NCI-H2029 treated with DMSO at 0.1 percent for 48 hours (cell line): ENCODE data around the gene NOL7.

Experiments
- DNase-seq: peaks from one replicate; lab custom pipeline; 2025; lab: John Stamatoyannopoulos, UW

NOL7 gene

GRCh38 chr6:13614926-13615791, at the start of gene NOL7:
Gene NOL7 (plus strand): TSS chr6:13615335. CDS start chr6:13615359, 24 bp downstream.
- peak; percentile 97 for DNase-seq

GRCh38 chr6:13565921-13566320, 49.2 kb upstream of the NOL7 start:
- DNase-seq = no peak

GRCh38 chr6:13566500-13566899, 48.6 kb upstream of the NOL7 start:
- DNase-seq = no peak

- DNase-seq = no peak
Observed at GRCh38 chr6:13568970-13569369, 46.2 kb upstream of the NOL7 start.

- DNase-seq = no peak
Observed at GRCh38 chr6:13572240-13572639, 42.9 kb upstream of the NOL7 start.

- no peak for DNase-seq
Observed at GRCh38 chr6:13572951-13573654, 42.0 kb upstream of the NOL7 start.

- DNase-seq = no peak
Observed at GRCh38 chr6:13573669-13574110, 41.4 kb upstream of the NOL7 start.

- DNase-seq = peak; percentile 93
Observed at GRCh38 chr6:13574149-13574570, 41.0 kb upstream of the NOL7 start.

GRCh38 chr6:13574571-13575376, 40.4 kb upstream of the NOL7 start, which contains the start of gene SIRT5:
Gene SIRT5 (plus strand): TSS chr6:13574601. CDS start chr6:13584111, 9,510 bp downstream.
- peak; percentile 99 for DNase-seq

- no peak for DNase-seq
Observed at GRCh38 chr6:13575377-13575775, 39.8 kb upstream of the NOL7 start.

- DNase-seq = no peak
Observed at GRCh38 chr6:13576017-13576416, 39.1 kb upstream of the NOL7 start.

GRCh38 chr6:13577926-13578325, 37.2 kb upstream of the NOL7 start:
- DNase-seq = no peak

- DNase-seq = no peak
Observed at GRCh38 chr6:13579911-13580310, 35.2 kb upstream of the NOL7 start.

- DNase-seq = no peak
Observed at GRCh38 chr6:13581700-13582229, 33.4 kb upstream of the NOL7 start.

- DNase-seq = no peak
Observed at GRCh38 chr6:13586603-13587542, 28.3 kb upstream of the NOL7 start.

- DNase-seq = no peak
Observed at GRCh38 chr6:13589801-13590200, 25.3 kb upstream of the NOL7 start.

GRCh38 chr6:13590574-13591153, 24.5 kb upstream of the NOL7 start:
- no peak for DNase-seq

GRCh38 chr6:13591205-13591921, 23.8 kb upstream of the NOL7 start:
- DNase-seq = no peak

- DNase-seq = no peak
Observed at GRCh38 chr6:13593103-13593502, 22.0 kb upstream of the NOL7 start.

- DNase-seq = no peak
Observed at GRCh38 chr6:13593720-13594119, 21.4 kb upstream of the NOL7 start.
